ENCODE results near the gene RBMS1.

- TF ChIP-seq MAFK (IDR thresholded peaks at IDR 0.05; ENCODE audit: partially characterized antibody) (no peak), CHD2 (IDR thresholded peaks at IDR 0.05; ENCODE audit: low read length, partially characterized antibody) (no peak), SMC3 (IDR thresholded peaks at IDR 0.05) (no peak), CTCF (IDR thresholded peaks at IDR 0.05) (no peak), PHF8 (IDR thresholded peaks at IDR 0.05; ENCODE audit: borderline replicate concordance, low read depth) (no peak), USF2 (IDR thresholded peaks at IDR 0.05) (no peak), MAZ (IDR thresholded peaks at IDR 0.05; ENCODE audit: borderline replicate concordance, low read depth, low read length) (no peak), POLR2A (IDR thresholded peaks at IDR 0.05; ENCODE audit: low read length) (no peak), MYC (IDR thresholded peaks at IDR 0.05; ENCODE audit: borderline replicate concordance, low read length) (no peak), CEBPB (IDR thresholded peaks at IDR 0.05) (no peak), CBX8 (IDR thresholded peaks at IDR 0.05) (no peak), JUNB (IDR thresholded peaks at IDR 0.05) (no peak)
- TF ChIP-seq, protein P1, sequence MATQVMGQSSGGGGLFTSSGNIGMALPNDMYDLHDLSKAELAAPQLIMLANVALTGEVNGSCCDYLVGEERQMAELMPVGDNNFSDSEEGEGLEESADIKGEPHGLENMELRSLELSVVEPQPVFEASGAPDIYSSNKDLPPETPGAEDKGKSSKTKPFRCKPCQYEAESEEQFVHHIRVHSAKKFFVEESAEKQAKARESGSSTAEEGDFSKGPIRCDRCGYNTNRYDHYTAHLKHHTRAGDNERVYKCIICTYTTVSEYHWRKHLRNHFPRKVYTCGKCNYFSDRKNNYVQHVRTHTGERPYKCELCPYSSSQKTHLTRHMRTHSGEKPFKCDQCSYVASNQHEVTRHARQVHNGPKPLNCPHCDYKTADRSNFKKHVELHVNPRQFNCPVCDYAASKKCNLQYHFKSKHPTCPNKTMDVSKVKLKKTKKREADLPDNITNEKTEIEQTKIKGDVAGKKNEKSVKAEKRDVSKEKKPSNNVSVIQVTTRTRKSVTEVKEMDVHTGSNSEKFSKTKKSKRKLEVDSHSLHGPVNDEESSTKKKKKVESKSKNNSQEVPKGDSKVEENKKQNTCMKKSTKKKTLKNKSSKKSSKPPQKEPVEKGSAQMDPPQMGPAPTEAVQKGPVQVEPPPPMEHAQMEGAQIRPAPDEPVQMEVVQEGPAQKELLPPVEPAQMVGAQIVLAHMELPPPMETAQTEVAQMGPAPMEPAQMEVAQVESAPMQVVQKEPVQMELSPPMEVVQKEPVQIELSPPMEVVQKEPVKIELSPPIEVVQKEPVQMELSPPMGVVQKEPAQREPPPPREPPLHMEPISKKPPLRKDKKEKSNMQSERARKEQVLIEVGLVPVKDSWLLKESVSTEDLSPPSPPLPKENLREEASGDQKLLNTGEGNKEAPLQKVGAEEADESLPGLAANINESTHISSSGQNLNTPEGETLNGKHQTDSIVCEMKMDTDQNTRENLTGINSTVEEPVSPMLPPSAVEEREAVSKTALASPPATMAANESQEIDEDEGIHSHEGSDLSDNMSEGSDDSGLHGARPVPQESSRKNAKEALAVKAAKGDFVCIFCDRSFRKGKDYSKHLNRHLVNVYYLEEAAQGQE (IDR thresholded peaks at IDR 0.05): no peak
- TF ChIP-seq, protein P2, sequence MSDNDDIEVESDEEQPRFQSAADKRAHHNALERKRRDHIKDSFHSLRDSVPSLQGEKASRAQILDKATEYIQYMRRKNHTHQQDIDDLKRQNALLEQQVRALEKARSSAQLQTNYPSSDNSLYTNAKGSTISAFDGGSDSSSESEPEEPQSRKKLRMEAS (IDR thresholded peaks at IDR 0.05): no peak
Measured at GRCh38 chr2:160479269-160479668, 14.3 kb downstream of the RBMS1 start.
